ENCODE results near the gene ZCCHC12.

GRCh38 chrX:118865231-118865630, 41.6 kb downstream of the ZCCHC12 start:
- no peak for TF ChIP-seq POLR2A (IDR thresholded peaks at IDR 0.05; ENCODE audit: low read length)
- TF ChIP-seq GATA1 (IDR thresholded peaks at IDR 0.05; ENCODE audit: low read depth, low read length) = no peak

All from erythroblast (primary cell).